Cardiac muscle cell (in vitro differentiated cells and primary cell): Measurements from ENCODE around the gene MRPL2. TPM values are rescaled to one million over a fixed set of nuclear protein-coding genes. Genes with fewer than 3 reads are reported as not detected.

Experiments used
- DNase-seq, 2 donors: peaks; one replicate each; pipeline versions ENCODE4 v3.0.0 to v3.0.0-alpha.2; 2010 to 2017; ENCODE audit warnings: low read depth in 1 of 2, low spot score in 1 of 2
- H3K27ac ChIP-seq: fragments of 200-600 bp; sonication (generic); 2 replicates; pipeline ENCODE4 v1.5.1; 2016
- H3K27me3 ChIP-seq: fragments of 200-600 bp; sonication (generic); 2 replicates; pipeline ENCODE4 v1.6.0; 2016; ENCODE audit warnings: control low read depth
- H3K36me3 ChIP-seq: fragments of 200-600 bp; sonication (generic); 2 replicates; pipeline ENCODE4 v1.5.1; 2016; ENCODE audit warnings: control low read depth
- H3K4me1 ChIP-seq: fragments of 200-600 bp; sonication (generic); 2 replicates; pipeline ENCODE4 v1.8.1; 2017; ENCODE audit warnings: low read depth, mild to moderate bottlenecking, mixed run types
- H3K4me3 ChIP-seq: fragments of 200-600 bp; sonication (generic); 2 replicates; pipeline ENCODE4 v1.5.1; 2016; ENCODE audit warnings: mild to moderate bottlenecking
- H3K9me3 ChIP-seq: fragments of 200-600 bp; sonication (generic); 2 replicates; pipeline ENCODE4 v1.5.1; 2017; ENCODE audit warnings: low read depth, mild to moderate bottlenecking, control low read depth
- CTCF ChIP-seq: IDR thresholded peaks from 2 replicates; pipeline ENCODE4 v1.5.1; 2012; ENCODE audit warnings: low read depth, mild to moderate bottlenecking, low read length
- polyA plus RNA-seq: library from polyadenylated mRNA; unstranded; fragments of >200 nt; fragmentation: Nextera tagmentation; extraction: Ambion mirVana; gene quantifications from 2 replicates; pipeline ENCODE4 v1.2.1, GENCODE V29; 2016
- total RNA-seq: library from RNA; depleted of rRNA; stranded (reverse); fragments of >200 nt; gene quantifications from 2 replicates; pipeline ENCODE4 v1.2.3, GENCODE V29; 2016

MRPL2 gene
- total and polyA plus RNA-seq, 2 experiments from 2014 or later: 49.1 to 148 TPM

- Histone ChIP-seq H3K36me3 (no peaks in the 10 kb centered on the region), H3K4me3 (no peak overlapping the region), H3K9me3 (no peaks in the 10 kb centered on the region), H3K4me1 (peaks cover 6% of the 10 kb centered on the region), H3K27ac (no peak overlapping the region), H3K27me3 (no peaks in the 10 kb centered on the region)
- peak in 1 of 2 donors; percentile 69 for DNase-seq
- no peak for TF ChIP-seq CTCF
Measured at GRCh38 chr6:43078691-43079090, 19.5 kb upstream of the MRPL2 start.

GRCh38 chr6:43077981-43078511 lies 18.8 kb upstream of the MRPL2 start:
- peak in 1 of 2 donors; percentile 62 for DNase-seq
- no peak overlapping the region for H3K27ac ChIP-seq
- H3K4me1 ChIP-seq: peaks cover 6% of the 10 kb centered on the region
- peaks cover 1% of the 10 kb centered on the region for H3K36me3 ChIP-seq
- no peaks in the 10 kb centered on the region for H3K27me3 ChIP-seq
- peak overlapping the region; percentile 96 for H3K4me3 ChIP-seq
- no peaks in the 10 kb centered on the region for H3K9me3 ChIP-seq
- TF ChIP-seq CTCF: no peak

- no peak for TF ChIP-seq CTCF
- peaks cover 6% of the 10 kb centered on the region for H3K4me1 ChIP-seq
- peaks cover 6% of the 10 kb centered on the region for H3K36me3 ChIP-seq
- H3K27me3 ChIP-seq: no peaks in the 10 kb centered on the region
- H3K4me3 ChIP-seq: peak overlapping the region; percentile 96
- H3K27ac ChIP-seq: peak overlapping the region; percentile 53
- no peak for DNase-seq
- no peaks in the 10 kb centered on the region for H3K9me3 ChIP-seq
Measured at GRCh38 chr6:43077333-43077809, 18.1 kb upstream of the MRPL2 start.

GRCh38 chr6:43076464-43077332 lies 17.5 kb upstream of the MRPL2 start:
- peak overlapping the region; percentile 53 for H3K27ac ChIP-seq
- no peak for TF ChIP-seq CTCF

GRCh38 chr6:43075670-43076463 lies 16.6 kb upstream of the MRPL2 start, which contains the start of gene PTK7:
Gene PTK7 (plus strand): TSS chr6:43076314. CDS start chr6:43076489, 175 bp downstream.
- peak; percentile 80 to 92 for DNase-seq
- no peak for TF ChIP-seq CTCF
- H3K27ac ChIP-seq: peak within 1 kb of the TSS; percentile 53
- H3K9me3 ChIP-seq: no peaks in the 10 kb centered on the region
- peaks cover 6% of the 10 kb centered on the region for H3K4me1 ChIP-seq
- no peaks in the 10 kb centered on the region for H3K27me3 ChIP-seq
- H3K36me3 ChIP-seq: peaks cover 6% of the 10 kb centered on the region
- H3K4me3 ChIP-seq: peak within 1 kb of the TSS; percentile 96

More at GRCh38 chr6:43076464-43077332, 17.5 kb upstream of the MRPL2 start:
- Histone ChIP-seq H3K36me3 (peaks cover 6% of the 10 kb centered on the region), H3K4me3 (peak overlapping the region; percentile 96), H3K9me3 (no peaks in the 10 kb centered on the region), H3K27me3 (no peaks in the 10 kb centered on the region), H3K4me1 (peaks cover 6% of the 10 kb centered on the region)
- peak; percentile 54 to 64 for DNase-seq
